Astrocyte of the spinal cord (primary cell): ENCODE data around the gene RETREG3.

Source experiments
- DNase-seq: peaks from one replicate; pipeline ENCODE4 v3.0.0; 2011; ENCODE audit warnings: low read depth, low spot score
- H3K4me3 ChIP-seq: 2 replicates; pipeline ENCODE4 v1.5.1; 2011; ENCODE audit warnings: low read depth, mild to moderate bottlenecking, low read length, moderate library complexity
- in situ Hi-C: cut with HindIII; loops from 2 replicates; pipeline ENCODE4 v1.10.0; 2017; ENCODE audit warnings: low sequenced_read_pairs
- TF ChIP-seq, protein P1 (sequence below): IDR thresholded peaks from 2 replicates; pipeline ENCODE4 v1.5.1; 2012; ENCODE audit warnings: low read depth, mild to moderate bottlenecking, low read length, inconsistent platforms

Gene RETREG3

DNA sequence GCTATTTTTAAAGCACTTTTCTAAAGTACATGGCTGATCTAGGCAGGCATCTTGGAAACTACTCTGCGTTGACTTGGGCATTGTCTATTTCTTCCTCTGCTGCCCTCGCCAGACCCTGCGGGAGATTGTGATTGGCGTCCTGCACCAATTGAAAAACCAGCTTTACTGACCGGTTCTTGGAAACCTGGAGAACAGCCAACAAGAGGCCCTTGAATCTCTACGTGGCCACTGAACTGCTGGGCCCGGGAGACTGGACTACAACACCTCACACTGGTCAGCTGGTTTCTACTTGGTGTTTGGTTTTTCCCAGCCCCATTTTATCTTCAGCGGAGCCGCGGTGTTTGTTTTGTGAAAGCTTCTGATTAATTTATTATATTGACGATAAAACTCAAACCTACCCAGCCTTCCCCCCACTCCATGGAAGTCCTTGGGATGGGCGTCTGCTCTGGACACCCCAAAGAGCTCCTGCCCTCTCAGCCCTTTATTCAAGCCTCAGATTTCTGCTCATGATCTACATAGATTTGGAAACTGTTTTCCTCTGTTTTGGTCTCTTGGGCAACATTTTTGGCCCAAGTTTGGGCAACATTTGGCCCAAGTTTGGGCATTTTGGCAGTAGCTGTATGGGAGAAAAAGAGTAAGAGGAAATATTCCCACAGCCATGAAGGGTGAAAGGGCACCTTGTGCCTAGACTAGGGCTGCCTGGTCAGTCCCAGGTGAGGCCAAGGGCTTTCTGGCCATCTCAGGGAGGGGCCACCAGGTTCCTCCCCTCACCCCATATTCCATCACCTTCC is 37.5 kb downstream of the RETREG3 start:
- H3K4me3 ChIP-seq, result no peak overlapping the region
- in situ Hi-C loops, result no loop called here
- DNase-seq, result no peak
- TF ChIP-seq, protein P1, sequence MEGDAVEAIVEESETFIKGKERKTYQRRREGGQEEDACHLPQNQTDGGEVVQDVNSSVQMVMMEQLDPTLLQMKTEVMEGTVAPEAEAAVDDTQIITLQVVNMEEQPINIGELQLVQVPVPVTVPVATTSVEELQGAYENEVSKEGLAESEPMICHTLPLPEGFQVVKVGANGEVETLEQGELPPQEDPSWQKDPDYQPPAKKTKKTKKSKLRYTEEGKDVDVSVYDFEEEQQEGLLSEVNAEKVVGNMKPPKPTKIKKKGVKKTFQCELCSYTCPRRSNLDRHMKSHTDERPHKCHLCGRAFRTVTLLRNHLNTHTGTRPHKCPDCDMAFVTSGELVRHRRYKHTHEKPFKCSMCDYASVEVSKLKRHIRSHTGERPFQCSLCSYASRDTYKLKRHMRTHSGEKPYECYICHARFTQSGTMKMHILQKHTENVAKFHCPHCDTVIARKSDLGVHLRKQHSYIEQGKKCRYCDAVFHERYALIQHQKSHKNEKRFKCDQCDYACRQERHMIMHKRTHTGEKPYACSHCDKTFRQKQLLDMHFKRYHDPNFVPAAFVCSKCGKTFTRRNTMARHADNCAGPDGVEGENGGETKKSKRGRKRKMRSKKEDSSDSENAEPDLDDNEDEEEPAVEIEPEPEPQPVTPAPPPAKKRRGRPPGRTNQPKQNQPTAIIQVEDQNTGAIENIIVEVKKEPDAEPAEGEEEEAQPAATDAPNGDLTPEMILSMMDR, result no peak

DNA sequence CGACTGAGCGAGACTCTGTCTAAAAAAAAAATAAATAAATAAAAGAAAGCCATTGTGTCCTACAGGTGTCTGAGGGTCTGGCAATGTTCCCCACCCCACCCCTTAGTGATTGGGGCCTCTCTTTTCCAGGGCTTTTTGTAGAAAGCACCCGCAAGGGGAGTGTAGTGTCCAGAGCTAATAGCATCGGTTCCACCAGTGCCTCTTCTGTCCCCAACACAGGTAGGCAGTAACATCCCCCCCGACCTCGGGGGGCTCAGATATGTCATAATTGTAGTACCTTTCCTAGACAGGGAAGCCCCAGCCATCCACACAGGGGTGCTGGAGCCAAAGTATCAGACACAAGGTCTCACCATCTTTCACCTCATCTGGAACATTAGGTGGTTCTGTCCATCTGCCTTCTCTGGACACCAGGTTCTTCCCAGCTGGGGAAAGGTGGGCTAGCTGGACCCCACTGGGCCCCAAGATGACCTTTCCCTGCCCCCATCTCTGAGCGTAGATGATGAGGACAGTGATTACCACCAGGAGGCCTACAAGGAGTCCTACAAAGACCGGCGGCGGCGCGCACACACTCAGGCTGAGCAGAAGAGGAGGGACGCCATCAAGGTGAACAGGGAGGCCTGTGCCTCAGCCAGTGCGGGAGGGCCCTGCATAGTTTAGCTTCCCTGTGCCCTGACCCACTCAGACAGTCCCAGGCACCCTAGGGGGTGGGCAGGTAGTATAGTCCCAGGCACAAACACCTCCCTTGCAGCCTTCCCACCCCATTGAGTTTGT is 40.6 kb downstream of the RETREG3 start:
- no peak overlapping the region for H3K4me3 ChIP-seq
- DNase-seq, result no peak
- in situ Hi-C loops, result no loop called here
- TF ChIP-seq, protein P1, result no peak

DNA sequence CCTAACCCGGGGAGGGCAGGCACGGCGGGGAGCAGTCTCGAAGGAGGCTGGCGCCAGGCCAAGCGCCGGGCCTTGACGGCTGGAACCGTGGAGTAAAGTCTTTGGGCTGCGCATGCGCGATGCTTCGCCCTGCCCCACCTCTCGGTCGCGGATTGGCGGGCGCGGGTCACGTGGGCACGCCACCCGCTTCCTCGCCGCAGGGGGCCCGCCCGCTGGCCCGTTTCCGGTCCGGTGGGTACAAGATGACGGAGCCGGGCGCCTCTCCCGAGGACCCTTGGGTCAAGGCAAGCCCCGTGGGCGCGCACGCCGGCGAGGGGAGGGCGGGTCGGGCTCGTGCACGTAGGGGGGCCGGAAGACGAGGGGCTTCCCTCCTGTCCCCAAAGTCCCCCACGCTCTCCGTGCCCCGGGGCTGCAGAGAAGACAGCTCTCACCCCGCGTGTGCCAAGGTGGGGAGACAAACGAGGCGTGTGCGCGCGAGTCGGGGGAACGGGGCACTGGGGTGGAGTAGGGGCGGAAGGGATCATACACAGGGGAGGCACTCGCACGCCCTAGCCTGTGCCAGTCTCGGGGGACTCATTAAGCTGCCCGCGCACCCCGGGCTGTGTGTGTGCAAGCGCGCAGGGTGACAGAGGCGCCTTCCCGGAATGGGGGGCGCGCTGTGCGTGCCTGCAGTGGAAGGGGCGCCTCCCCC is 42.1 kb downstream of the RETREG3 start, which contains the start of gene MLX:
MLX (plus strand) TSS at position 218 of the 691 bp plus-strand sequence; CDS start at position 243, 25 bp downstream.
- peak; percentile 86 for DNase-seq
- TF ChIP-seq, protein P1, result no peak
- in situ Hi-C loops, result no loop called here
- H3K4me3 ChIP-seq, result peak within 1 kb of the TSS; percentile 90

DNA sequence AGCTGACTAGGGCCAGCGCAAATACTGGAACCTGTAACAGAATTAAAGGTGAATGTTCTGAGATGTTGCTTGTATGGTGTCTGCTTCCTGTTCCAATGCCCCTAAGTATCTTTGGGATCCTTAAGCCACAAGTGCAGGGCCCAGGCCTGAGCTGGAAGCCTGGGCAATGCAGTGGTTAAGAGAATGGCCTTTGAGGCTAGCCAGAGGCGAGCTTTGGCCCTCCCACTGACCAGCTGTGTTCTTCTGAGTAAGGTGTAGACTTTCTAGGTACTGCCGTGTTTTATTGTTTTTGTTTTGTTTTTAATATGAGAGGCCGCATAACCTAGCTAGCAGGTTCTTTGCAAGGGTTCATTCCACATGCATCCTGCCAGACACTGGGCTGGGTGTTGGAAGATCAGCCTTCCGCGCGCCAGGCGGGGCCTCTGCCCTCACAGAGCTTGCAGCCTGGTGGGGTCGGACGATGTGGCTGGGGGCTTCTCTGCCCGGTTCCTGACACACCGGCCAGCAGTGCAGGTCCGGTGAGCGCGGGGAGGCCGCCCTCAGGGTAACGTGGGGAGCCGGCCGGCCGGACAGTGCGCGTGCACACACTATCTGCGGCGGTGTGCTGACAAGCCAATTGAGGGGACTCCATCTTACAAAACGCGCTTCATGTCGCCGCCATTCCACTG is 42.8 kb downstream of the RETREG3 start:
- in situ Hi-C loops, result no loop called here
- DNase-seq, result no peak
- TF ChIP-seq, protein P1, result no peak
- peak overlapping the region; percentile 90 for H3K4me3 ChIP-seq

DNA sequence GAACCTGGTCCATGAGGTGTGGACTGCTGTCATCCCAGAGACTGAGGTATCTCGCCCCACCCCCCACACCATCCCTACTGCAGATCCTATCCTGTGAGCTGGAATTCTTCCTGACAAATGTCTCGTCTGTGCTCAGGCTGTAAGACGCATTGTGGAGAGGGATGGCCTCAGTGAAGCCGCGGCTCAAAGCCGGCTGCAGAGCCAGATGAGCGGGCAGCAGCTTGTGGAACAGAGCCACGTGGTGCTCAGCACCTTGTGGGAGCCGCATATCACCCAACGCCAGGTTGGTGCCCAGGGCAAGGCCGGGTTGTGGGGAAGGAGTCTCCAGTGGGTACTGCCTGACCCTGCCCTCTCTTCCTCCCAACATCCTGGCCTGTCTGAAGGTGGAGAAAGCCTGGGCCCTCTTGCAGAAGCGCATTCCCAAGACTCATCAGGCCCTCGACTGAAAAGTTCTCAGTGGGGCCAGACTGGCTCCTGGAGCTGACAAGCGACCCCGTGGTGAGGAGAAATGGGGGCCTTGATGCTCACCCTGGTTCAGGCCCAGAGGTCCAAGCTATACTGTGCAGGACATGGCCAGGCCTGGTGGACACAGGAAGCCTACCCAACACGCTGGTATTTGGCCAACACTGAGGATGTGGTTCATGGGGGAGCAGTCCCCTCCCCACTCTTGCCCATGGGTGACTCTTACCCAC is 43.5 kb downstream of the RETREG3 start:
- TF ChIP-seq, protein P1, result no peak
- in situ Hi-C loops, result no loop called here
- no peak overlapping the region for H3K4me3 ChIP-seq

More for the DNA sequence above, 43.5 kb downstream of the RETREG3 start:
- no peak for DNase-seq
